Renal pelvis (tissue), 4 donors: ENCODE measurements around the gene SEC61A2. TPM values are rescaled to one million over a fixed set of nuclear protein-coding genes. Genes with fewer than 3 reads are reported as not detected.
A peak's percentile ranks its signal among the peaks of the same experiment; 100 is the strongest.

Source experiments
- DNase-seq: peaks from one replicate; pipeline ENCODE4 v3.0.0-alpha.2; 2013
- polyA plus RNA-seq, 3 donors: library from polyadenylated mRNA; unstranded; fragments of 120-200 nt; gene quantifications; one replicate each; pipeline ENCODE4 v1.2.1, GENCODE V29; 2013; ENCODE audit not compliant: insufficient read length in 3 of 3

Gene SEC61A2
- polyA plus RNA-seq, 3 donors: 11.9 to 25.7 (median 22.2) TPM

DNA sequence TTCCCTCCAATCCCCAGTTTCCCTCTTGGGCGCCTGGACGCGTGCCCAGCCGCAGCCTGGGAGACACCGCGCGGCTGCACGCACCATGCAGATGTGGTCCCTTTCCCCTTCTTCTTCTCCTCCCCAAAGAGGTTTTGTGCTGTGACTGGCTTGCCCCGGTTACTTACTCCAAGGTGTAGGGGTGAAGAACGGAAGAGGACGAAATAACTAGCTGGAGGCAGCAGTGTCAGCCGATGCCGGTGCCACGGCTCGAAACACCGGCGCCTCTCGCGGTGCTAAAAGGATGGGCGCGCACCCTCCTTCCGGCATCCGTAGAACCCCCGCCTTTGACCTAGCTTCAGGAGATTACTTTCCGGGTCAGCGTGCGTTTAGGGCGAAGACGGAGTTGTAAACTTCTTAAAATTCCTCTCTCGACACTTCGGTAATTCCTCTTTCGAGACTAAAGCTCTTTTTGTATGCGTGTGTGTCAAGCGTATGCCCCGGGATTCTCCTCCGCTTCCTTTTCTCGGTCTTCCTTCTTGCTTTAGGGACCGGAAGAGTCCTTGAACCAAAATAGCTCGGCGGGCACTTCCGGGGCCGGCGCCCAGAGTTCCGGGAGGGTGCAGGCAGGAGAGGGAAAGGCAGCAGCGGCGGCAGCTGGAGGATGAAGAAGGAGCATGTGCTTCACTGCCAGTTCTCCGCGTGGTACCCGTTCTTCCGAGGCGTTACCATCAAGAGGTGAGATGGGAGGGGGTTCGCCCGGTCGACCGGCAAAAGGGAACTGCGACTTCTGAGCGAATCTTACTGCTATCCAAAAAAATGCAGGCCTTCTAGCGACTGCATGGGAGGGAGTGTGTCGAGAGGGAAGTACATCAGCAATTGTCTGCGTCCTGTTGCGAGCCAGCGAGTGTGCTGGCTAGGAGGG lies 66.4 kb downstream of the SEC61A2 start, which contains the start of the genes CDC123 and NUDT5:
Gene CDC123 (plus strand): TSS at position 586 of the 904 bp plus-strand sequence. CDS start 58 bp downstream, at position 644.
Gene NUDT5 (minus strand): TSS at position 289 of the 904 bp plus-strand sequence. CDS start 9,600 bp downstream, outside the sequence.
- DNase-seq: peak; percentile 90

DNA sequence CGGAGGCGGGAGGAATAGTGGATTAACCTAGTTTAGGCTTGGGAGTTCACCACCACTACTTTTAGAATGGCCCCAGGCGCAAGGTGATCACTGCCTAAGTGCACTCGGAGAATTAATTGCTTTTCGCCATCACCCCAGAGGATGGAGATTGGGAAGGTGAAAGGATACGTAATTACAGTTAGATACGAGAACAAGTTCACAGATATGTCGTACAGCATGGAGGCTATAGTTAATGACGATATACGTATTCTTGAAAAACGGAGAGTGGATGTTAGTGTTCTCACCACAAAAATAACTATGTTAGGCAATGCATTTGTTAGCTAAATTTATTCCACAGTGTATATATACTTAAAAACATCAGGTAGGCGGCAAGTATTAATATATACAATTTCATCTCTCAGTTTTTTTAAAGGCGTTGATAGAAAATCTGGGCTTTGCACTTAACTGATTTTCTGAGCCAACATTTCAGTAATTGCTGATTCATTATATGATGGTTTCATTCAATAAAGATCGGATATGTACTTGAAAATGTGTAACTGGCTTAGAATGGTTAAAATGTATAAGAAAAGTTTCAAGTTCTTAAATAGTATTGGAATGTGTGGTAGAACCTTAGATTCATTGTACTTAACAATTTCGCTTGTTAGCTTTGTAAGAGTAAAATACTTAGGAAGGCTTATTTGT lies 67.2 kb downstream of the SEC61A2 start:
- no peak for DNase-seq

DNA sequence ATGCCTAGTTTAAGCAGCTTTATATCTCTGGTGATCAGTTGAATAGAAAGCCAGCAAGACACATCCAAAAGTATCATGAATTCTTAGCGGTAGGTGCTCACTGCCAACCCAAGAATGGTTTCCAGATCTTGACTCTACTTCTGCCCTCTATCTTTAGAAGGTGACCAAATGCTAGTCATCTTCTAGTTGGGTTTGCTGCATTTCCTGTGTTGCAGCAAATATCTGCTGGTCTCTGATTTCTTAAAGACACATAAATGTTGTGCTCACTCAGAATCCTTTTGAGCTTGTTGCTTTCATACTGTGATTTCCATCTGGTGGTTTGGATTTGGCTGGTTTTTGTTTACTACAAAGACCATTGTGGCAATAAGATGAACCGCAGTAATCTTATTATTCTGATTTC lies 68.7 kb downstream of the SEC61A2 start:
- no peak for DNase-seq

DNA sequence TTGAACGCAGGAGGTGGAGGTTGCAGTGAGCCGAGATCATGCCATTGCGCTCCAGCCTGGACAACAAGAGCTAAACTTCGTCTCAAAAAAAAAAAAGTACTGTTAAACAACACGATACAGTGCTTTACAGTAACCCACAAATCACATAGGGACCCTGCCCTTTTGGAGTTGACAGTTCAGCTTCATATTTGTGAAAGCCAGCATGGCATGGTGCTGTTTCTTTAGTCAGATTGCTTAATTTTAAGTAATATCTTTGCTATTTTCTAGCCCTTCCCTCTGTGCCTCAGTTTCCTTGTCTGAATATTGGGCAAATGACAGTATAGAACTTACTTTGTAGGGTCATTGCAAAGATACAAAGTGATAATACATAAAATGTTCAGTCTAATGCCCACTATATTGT lies 71.4 kb downstream of the SEC61A2 start:
- DNase-seq: no peak

DNA sequence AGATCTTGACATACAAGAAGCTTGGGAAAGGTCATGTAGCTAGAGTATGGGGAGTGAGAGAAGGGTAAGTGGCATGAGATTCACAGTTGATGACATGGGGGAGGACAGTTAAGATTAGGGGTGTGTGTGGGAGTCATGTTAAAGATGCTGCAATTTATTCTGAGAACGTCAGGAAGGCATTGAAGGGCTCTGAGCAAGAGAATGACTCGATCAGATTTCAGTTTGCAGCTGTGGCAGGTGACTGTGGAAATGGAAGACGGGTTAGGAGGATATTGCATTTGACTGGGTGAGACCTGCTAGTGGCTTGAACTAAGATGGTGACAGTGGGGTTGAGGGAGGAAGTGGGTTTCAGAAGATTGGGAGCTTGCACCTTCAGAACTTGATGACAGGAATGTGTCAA lies 72.1 kb downstream of the SEC61A2 start:
- DNase-seq: peak; percentile 23

DNA sequence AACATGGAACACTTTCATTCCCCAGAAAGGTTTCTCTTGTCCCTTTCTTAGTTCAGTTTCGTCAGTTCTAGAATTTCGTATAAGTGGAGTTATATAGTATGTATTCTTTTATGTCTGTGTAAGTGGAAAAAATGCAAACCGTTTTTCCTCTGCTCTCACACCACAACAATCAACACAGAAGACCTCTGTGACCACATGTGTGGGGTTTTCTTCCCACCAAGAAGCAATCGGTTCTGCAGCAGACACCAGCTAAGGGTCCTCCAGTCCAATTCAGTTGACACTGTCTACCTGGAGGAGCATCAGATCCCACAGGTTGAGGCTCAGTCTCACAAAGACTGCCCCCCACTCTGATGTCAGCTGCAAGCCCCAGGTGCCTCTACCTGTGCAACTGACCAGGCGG lies 72.7 kb downstream of the SEC61A2 start:
- no peak for DNase-seq

DNA sequence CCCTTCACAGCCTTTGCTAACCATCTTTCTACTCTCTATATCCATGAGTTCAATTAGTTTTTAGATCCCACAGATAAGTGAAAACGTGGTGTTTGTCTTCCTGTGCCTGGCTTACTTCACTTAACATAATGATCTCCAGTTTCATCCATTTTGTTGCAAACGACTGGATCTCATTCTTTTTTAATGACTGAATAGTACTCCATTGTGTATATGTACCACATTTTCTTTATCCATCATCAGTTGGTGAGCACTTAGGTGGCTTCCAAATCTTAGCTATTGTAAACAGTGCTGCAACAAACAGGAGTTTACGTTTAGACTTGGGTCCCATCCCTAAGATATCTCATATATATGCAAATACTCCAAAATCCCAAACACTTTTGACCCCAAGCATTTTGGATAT lies 75.6 kb downstream of the SEC61A2 start:
- no peak for DNase-seq

DNA sequence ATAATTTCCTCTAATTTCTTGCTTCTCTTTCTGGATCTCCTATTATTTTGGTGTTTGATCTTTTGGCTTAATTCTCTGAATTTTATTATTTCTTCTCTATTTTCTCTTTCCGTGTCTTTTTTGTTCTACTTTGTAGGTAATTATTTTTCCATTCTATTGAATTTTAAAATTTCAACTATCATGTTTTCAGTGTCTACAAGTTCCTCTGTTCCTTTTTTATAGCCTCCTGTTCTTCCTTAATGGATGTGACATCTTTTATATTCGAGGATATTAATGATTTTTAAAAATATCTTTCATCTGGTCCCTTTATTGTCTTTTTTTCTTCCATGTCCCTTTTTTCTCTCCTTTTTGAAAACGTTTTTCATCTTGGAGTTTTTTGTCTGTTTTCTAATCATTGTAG lies 77.6 kb downstream of the SEC61A2 start:
- DNase-seq: no peak

DNA sequence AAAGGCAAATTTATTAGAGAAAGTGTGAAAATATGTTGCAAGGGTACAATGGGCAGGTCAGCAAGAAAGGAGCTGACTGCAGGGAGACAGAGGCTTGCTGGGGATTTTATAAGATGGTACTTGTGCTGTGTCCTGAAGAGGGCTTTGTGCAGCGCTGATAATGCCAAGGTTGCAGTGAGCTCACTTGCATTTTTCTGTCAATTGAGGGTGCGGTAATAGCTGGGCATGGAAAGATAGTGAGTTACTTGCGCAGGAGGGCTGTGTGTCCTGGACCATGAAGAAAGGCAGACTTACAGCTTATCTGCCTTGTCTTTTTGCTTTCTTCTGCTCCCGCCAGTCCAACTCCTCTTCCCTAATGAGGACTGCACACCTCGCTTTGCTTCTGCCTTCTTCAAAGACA lies 79.0 kb downstream of the SEC61A2 start:
- DNase-seq: no peak

DNA sequence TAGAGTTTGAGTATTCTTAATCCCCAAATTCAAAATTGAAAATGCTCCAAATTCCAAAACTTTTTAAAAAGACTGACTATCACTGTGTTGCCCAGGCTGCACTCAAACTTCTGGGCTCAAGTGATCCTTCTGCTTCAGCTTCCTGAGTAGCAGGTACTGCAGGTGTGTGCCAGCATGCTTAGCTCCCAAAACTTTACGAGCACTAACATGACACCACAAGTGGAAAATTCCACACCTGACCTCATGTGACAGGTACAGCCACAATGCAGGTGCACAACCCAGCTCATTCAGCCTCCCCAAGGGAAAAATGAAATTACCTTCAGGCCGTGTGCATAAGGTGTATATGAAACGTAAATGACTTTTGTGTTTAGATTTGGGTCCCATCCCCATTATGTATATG lies 83.0 kb downstream of the SEC61A2 start:
- DNase-seq: no peak

DNA sequence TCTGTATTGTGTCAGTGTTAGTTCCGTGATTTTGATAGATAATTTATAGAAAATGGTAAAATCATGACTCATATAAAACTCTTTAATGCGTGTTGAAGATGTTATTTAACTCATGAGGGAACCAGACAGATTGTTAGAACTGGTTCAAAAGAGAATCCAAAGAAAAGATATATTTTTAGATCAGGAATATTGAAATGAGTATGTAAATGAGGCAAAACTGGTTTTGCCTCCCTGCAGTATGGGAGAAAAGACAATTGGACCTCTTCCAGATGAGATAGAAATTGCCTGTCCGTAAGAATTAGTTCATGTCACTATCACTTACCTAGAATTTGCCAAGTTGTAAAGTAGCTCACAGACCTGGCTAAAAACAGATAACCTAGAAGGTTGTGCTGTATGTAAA lies 84.1 kb downstream of the SEC61A2 start:
- DNase-seq: no peak

DNA sequence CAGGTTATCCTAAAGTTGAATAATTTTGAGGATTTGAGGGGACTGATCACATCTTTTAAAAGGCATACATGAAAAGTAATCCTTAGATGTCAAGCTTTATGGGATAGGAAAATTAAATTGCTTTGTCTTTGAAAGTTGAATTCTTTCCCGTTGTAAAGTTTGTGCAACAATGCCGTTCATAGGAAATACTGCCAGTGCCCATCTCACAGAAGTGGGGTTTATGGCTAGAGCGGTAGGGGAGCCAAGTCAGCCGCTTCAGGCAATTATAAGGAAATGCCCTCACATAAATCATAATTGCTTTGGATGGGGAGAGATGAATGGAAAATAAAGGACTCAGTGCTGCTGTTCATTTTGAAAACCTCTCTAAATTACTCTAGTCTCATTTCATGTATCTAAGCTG lies 84.6 kb downstream of the SEC61A2 start:
- DNase-seq: no peak

DNA sequence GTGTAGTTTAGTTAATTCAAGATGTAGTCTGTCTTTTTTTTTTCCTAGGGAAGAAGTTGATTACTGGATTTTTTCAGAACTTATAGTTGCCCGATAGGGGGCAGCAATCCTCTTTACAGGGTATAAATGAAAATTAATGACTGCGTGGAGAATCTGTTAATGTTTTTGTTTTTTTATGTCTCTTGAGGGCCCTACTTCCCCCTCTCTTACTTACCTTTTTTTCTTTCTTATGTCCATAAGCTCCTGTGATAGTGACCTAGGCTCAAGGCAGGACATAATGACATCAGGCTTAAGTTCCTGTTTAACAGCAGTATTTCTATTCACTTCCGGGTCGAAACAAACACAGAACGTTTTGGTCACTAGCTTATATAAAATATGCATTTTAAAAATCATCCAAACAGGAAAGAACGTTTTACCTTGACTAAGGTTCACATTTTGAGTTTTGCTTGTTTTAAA lies 85.3 kb downstream of the SEC61A2 start:
- DNase-seq: no peak

Other genes starting within 250 kb of the SEC61A2 start
- 10 to 100 TPM; 33.5 to 38.3 (median 34.6) TPM for gene UPF2, start 86.9 kb upstream of the SEC61A2 start, polyA plus RNA-seq
- gene DHTKD1, start 60.7 kb upstream of the SEC61A2 start, polyA plus RNA-seq: 10 to 100 TPM; 22.8 to 39.6 (median 34.7) TPM
- 10 to 100 TPM; 82.3 to 91.1 (median 84.3) TPM for gene NUDT5, start 66.2 kb downstream of the SEC61A2 start, polyA plus RNA-seq
- 100 to 1,000 TPM; 102 to 124 (median 119) TPM for gene CDC123, start 66.5 kb downstream of the SEC61A2 start, polyA plus RNA-seq
- gene CAMK1D, start 219.9 kb downstream of the SEC61A2 start, polyA plus RNA-seq: 10 to 100 TPM in 2 of 3 donors, 1 to 10 TPM in 1; 9.2 to 11.8 (median 10.6) TPM